Gastrocnemius medialis (tissue), 4 donors: ENCODE data around the gene SEMA3A. TPM values are rescaled to one million over a fixed set of nuclear protein-coding genes. Genes with fewer than 3 reads are reported as not detected.

ENCODE experiments used
- ATAC-seq, 2 donors: fragments of 150-250 bp; one replicate each; pipeline ENCODE4 v1.9.1; 2016
- DNase-seq, 2 donors: peaks; one replicate each; pipeline ENCODE4 v3.0.0-alpha.2; 2019
- H3K27ac ChIP-seq, 4 donors: fragments of 200-600 bp; sonication (generic); 1 replicate in 1 of 4; 2 replicates in 3 of 4; pipeline ENCODE4 v1.5.1; 2016 to 2018; ENCODE audit warnings: mild to moderate bottlenecking in 2 of 4, moderate library complexity in 1 of 4
- H3K27me3 ChIP-seq, 3 donors: fragments of 200-600 bp; sonication (generic) in 2 of 3; 1 replicate in 1 of 3; 2 replicates in 2 of 3; pipeline versions ENCODE4 v1.5.1 to v1.6.0; 2016 to 2019; ENCODE audit warnings: mild to moderate bottlenecking in 1 of 3, moderate library complexity in 1 of 3
- H3K36me3 ChIP-seq, 2 donors: fragments of 200-600 bp; sonication (generic) in 1 of 2; one replicate each; pipeline ENCODE4 v1.5.1; 2017 to 2018
- H3K4me1 ChIP-seq, 2 donors: fragments of 200-600 bp; sonication (generic) in 1 of 2; one replicate each; pipeline ENCODE4 v1.5.1; 2016 to 2017; ENCODE audit warnings: mild to moderate bottlenecking in 2 of 2
- H3K4me3 ChIP-seq, 4 donors: fragments of 200-600 bp; sonication (generic) in 3 of 4; 1 replicate in 1 of 4; 2 replicates in 3 of 4; pipeline ENCODE4 v1.5.1; 2016 to 2019; ENCODE audit warnings: mild to moderate bottlenecking in 2 of 4
- H3K9me3 ChIP-seq, 3 donors: fragments of 200-600 bp; sonication (generic) in 2 of 3; 1 replicate in 1 of 3; 2 replicates in 2 of 3; pipeline ENCODE4 v1.5.1; 2016 to 2019
- POLR2A ChIP-seq, 2 donors: fragments of 450-650 bp; IDR thresholded peaks; one replicate each; pipeline ENCODE4 v1.6.1; 2017; ENCODE audit warnings: antibody characterized with exemption in 2 of 2, mild to moderate bottlenecking in 2 of 2, moderate library complexity in 2 of 2
- in situ Hi-C, 4 donors: fragments of 200-750 bp; cut with MboI; loops; one replicate each; pipeline versions ENCODE4 v1.15.0 to v1.8.0; 2017; ENCODE audit warnings: low sequenced_read_pairs in 4 of 4
- intact Hi-C: fragments of 100-400 bp; cut with DNase I; formaldehyde crosslinking; loops from one replicate; pipeline ENCODE4 v1.15.1; 2023; ENCODE audit warnings: low total_unique reads
- total RNA-seq, 4 donors: library from RNA; depleted of rRNA; stranded (reverse); fragments of >200 nt; gene quantifications; one replicate each; pipeline versions ENCODE4 v1.1.0 to v1.2.3, GENCODE V29; 2016
- TF ChIP-seq, protein P1 (sequence below), 5 experiments: fragments of 450-650 bp in 3 of 5; fragments of 200-600 bp in 2 of 5; sonication (generic) in 2 of 5; IDR thresholded peaks in 4 of 5; conservative IDR thresholded peaks in 1 of 5; 1 replicate in 4 of 5; 2 replicates in 1 of 5; pipeline ENCODE4 v1.5.1; 2016 to 2019; ENCODE audit warnings: antibody characterized with exemption in 5 of 5, mild to moderate bottlenecking in 3 of 5, moderate library complexity in 3 of 5

SEMA3A gene
- total RNA-seq, 4 donors from 2014 or later = 0.07 to 0.29 (median 0.13) TPM

DNA sequence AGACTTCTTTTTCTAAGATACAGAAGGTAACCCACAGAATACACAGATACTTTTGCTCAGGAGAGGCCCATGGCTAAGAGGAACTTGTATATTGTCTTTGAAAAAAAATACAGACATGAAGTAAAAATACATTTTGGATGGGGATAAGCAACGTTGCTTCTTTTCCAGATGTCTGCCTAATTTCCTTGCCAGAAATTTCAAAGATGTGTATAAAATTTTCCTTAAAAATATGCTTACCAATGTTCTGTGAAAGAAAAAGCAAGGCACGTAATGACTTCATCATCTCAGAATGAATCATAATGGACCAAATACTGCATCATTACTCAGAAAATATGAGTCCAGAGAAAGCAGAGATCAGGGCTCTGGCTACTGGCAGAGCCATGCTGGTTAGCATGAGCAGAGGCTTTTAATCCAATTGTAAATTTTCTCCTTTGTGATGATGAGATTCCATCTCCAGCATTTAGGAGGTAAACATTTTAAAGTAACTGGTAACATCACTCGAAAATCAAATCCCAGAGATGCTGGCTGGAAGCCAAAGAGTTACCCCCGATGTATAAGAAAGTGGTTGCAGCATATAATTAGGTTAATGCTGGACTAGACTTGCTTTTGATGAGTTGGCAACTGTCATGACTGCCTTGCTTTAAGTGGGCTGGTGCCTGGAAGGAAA, 272.5 kb downstream of the SEMA3A start:
- no peak for TF ChIP-seq POLR2A (IDR thresholded peaks at IDR 0.05)
- TF ChIP-seq, protein P1, sequence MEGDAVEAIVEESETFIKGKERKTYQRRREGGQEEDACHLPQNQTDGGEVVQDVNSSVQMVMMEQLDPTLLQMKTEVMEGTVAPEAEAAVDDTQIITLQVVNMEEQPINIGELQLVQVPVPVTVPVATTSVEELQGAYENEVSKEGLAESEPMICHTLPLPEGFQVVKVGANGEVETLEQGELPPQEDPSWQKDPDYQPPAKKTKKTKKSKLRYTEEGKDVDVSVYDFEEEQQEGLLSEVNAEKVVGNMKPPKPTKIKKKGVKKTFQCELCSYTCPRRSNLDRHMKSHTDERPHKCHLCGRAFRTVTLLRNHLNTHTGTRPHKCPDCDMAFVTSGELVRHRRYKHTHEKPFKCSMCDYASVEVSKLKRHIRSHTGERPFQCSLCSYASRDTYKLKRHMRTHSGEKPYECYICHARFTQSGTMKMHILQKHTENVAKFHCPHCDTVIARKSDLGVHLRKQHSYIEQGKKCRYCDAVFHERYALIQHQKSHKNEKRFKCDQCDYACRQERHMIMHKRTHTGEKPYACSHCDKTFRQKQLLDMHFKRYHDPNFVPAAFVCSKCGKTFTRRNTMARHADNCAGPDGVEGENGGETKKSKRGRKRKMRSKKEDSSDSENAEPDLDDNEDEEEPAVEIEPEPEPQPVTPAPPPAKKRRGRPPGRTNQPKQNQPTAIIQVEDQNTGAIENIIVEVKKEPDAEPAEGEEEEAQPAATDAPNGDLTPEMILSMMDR (IDR thresholded peaks at IDR 0.05 in 4 of 5, conservative IDR thresholded peaks at IDR 0.05 in 1 of 5) = no peak
- DNase-seq = no peak
- H3K4me3 ChIP-seq = no peak overlapping the region
- H3K27me3 ChIP-seq = no peaks in the 10 kb centered on the region
- ATAC-seq = no peak
- in situ Hi-C loops = no loop called here
- no peaks in the 10 kb centered on the region for H3K4me1 ChIP-seq
- no peak overlapping the region for H3K27ac ChIP-seq
- no peaks in the 10 kb centered on the region for H3K9me3 ChIP-seq
- intact Hi-C loops = no loop called here
- no peaks in the 10 kb centered on the region for H3K36me3 ChIP-seq

DNA sequence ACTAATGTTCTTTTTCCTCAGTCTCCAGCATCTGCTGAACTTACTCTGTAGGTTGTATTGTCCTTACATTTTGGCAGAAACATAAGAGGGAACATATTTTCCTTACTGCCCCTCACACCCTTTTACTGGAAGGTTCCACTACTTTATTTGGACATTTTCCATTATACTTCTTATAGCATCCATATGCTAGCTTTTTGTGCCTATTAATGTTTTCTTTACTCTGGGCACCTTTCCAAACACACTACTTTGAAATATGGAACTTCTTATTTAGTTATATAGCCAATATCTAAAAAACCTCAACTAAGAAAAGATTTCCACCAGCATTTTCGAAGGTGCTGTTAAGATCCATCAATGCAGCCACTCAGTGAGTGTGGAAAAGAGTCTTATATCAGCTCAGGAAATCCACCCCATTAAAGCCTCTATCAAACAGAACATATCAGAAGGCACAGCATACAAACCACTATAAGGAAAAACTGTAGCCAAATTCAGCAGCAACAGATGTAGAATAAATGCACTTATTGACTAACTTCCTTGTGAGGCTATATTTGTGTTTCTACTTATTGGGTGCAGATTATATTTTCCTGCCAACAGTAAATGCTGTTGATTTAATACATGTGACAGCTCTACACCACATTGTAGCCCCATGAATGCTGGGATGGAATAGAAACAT, 273.2 kb downstream of the SEMA3A start:
- no peak overlapping the region for H3K4me3 ChIP-seq
- intact Hi-C loops = no loop called here
- no peak for TF ChIP-seq POLR2A (IDR thresholded peaks at IDR 0.05)
- TF ChIP-seq, protein P1 (IDR thresholded peaks at IDR 0.05 in 4 of 5, conservative IDR thresholded peaks at IDR 0.05 in 1 of 5) = no peak
- no peaks in the 10 kb centered on the region for H3K4me1 ChIP-seq
- no peak for DNase-seq
- H3K27ac ChIP-seq = no peak overlapping the region
- ATAC-seq = no peak
- H3K9me3 ChIP-seq = no peaks in the 10 kb centered on the region
- H3K36me3 ChIP-seq = no peaks in the 10 kb centered on the region
- in situ Hi-C loops = no loop called here
- H3K27me3 ChIP-seq = no peaks in the 10 kb centered on the region

DNA sequence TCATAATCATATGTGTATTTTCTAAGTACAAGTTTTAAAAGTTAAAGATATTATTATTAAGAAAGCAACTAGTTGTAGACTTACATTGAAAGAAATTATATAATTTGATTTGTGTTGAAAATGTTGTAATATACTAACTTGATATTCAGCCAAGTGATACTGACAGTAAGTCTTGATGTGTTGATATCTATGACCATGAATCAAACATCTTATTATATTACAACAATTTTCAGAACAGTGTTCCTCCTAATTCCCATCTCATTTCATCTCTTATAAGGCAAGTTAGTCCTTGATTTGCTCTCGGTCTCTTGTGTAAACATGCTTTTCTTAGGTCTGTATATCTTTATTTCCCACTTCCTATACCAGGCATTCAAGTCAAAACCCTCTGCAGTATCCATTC, 276.4 kb downstream of the SEMA3A start:
- H3K36me3 ChIP-seq = no peaks in the 10 kb centered on the region
- DNase-seq = no peak
- H3K27ac ChIP-seq = no peak overlapping the region
- H3K27me3 ChIP-seq = no peaks in the 10 kb centered on the region
- TF ChIP-seq, protein P1 (IDR thresholded peaks at IDR 0.05 in 4 of 5, conservative IDR thresholded peaks at IDR 0.05 in 1 of 5) = no peak
- TF ChIP-seq POLR2A (IDR thresholded peaks at IDR 0.05) = no peak
- ATAC-seq = no peak
- H3K9me3 ChIP-seq = no peaks in the 10 kb centered on the region
- no peak overlapping the region for H3K4me3 ChIP-seq
- intact Hi-C loops (no loop called here), in situ Hi-C loops (no loop called here)
- no peaks in the 10 kb centered on the region for H3K4me1 ChIP-seq

DNA sequence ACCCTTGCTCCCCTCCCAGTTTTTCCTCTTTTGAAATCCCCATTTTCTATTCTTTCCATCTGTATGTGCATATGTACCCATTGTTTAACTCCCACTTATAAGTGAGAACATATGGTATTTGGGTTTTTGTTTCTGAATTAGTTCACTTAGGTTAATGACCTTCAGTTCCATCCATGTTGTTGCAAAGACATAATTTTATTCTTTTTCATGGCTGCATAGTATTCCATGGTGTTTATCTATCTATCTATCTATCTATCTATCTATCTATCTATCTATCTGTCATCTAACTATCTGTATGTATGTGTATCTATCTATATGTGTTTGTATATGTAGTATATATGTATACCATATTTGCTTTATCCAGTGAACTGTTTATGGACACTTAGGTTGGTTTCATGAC, 281.4 kb downstream of the SEMA3A start:
- Histone ChIP-seq H3K27me3 (no peaks in the 10 kb centered on the region), H3K27ac (no peak overlapping the region), H3K4me1 (no peaks in the 10 kb centered on the region), H3K36me3 (no peaks in the 10 kb centered on the region), H3K4me3 (no peak overlapping the region), H3K9me3 (no peaks in the 10 kb centered on the region)
- TF ChIP-seq POLR2A (IDR thresholded peaks at IDR 0.05) = no peak
- TF ChIP-seq, protein P1 (IDR thresholded peaks at IDR 0.05 in 4 of 5, conservative IDR thresholded peaks at IDR 0.05 in 1 of 5) = no peak
- ATAC-seq = no peak
- in situ Hi-C loops (no loop called here), intact Hi-C loops (no loop called here)
- no peak for DNase-seq
